CD8-positive, alpha-beta memory T cell (primary cell): ENCODE measurements around the gene ALLC. TPM values are rescaled to one million over a fixed set of nuclear protein-coding genes. Genes with fewer than 3 reads are reported as not detected.
"Not testable (repeated sequence)": the region's sequence is repeated elsewhere in the genome, so short reads cannot be mapped to it uniquely, and the experiment has no call there.

Source experiments
- CTCF ChIA-PET: fragments of 350-600 bp; sonication (Branson Sonifier 250); formaldehyde crosslinking; loops from one replicate; lab custom pipeline; 2021; ENCODE audit warnings: antibody characterized with exemption; lab: Charles Lee
- POLR2A ChIA-PET: fragments of 350-600 bp; sonication (Branson Sonifier 250); formaldehyde crosslinking; loops from one replicate; lab custom pipeline; 2021; ENCODE audit warnings: antibody characterized with exemption; lab: Charles Lee
- DNase-seq, 5 donors: peaks; one replicate each; pipeline versions ENCODE4 v3.0.0 to v3.0.0-alpha.2; 2020 to 2022; ENCODE audit warnings: mixed read lengths in 1 of 5
- H3K27ac ChIP-seq: one replicate; pipeline ENCODE4 v1.7.0; 2013; ENCODE audit warnings: low read depth, mild to moderate bottlenecking, low read length, moderate library complexity
- H3K27me3 ChIP-seq: 2 replicates; pipeline ENCODE4 v1.7.0; 2013; ENCODE audit warnings: low read length, mild to moderate bottlenecking; ENCODE audit not compliant: insufficient read depth, poor library complexity, severe bottlenecking
- H3K36me3 ChIP-seq: 2 replicates; pipeline ENCODE4 v1.7.0; 2013; ENCODE audit warnings: mild to moderate bottlenecking, low read length, moderate library complexity; ENCODE audit not compliant: insufficient read depth
- H3K4me1 ChIP-seq: 2 replicates; pipeline ENCODE4 v1.7.0; 2013; ENCODE audit warnings: mild to moderate bottlenecking, low read length, moderate library complexity; ENCODE audit not compliant: insufficient read depth
- H3K4me3 ChIP-seq: 2 replicates; pipeline ENCODE4 v1.7.0; 2013; ENCODE audit warnings: mild to moderate bottlenecking, low read length
- H3K9me3 ChIP-seq: 2 replicates; pipeline ENCODE4 v1.7.0; 2013; ENCODE audit warnings: mild to moderate bottlenecking, low read length
- H3K27ac Mint-ChIP-seq, 8 donors: one replicate each; pipeline ENCODE4 v1.8.0; 2020 to 2021; ENCODE audit warnings: mixed read lengths in 8 of 8, mild to moderate bottlenecking in 6 of 8, inconsistent platforms in 3 of 8, moderate library complexity in 3 of 8
- H3K27me3 Mint-ChIP-seq, 2 donors: one replicate each; pipeline ENCODE4 v1.8.0; 2020 to 2021; ENCODE audit warnings: mixed read lengths in 2 of 2, mild to moderate bottlenecking in 1 of 2, moderate library complexity in 1 of 2
- H3K36me3 Mint-ChIP-seq, 3 donors: one replicate each; pipeline ENCODE4 v1.8.0; 2020 to 2021; ENCODE audit warnings: mixed read lengths in 3 of 3, inconsistent platforms in 1 of 3, mild to moderate bottlenecking in 1 of 3
- H3K4me1 Mint-ChIP-seq, 3 donors: one replicate each; pipeline ENCODE4 v1.8.0; 2020 to 2021; ENCODE audit warnings: mixed read lengths in 3 of 3, inconsistent platforms in 1 of 3, mild to moderate bottlenecking in 1 of 3
- H3K4me3 Mint-ChIP-seq, 7 donors: one replicate each; pipeline ENCODE4 v1.8.0; 2020 to 2021; ENCODE audit warnings: mixed read lengths in 7 of 7, mild to moderate bottlenecking in 6 of 7, moderate library complexity in 4 of 7, inconsistent platforms in 2 of 7
- H3K9me3 Mint-ChIP-seq, 5 donors: one replicate each; pipeline ENCODE4 v1.8.0; 2020 to 2022; ENCODE audit warnings: mixed read lengths in 5 of 5, mild to moderate bottlenecking in 3 of 5, moderate library complexity in 2 of 5, inconsistent platforms in 1 of 5
- polyA plus RNA-seq: library from polyadenylated mRNA; unstranded; fragments of 300-500 nt; fragmentation: Illumina TruSeq; gene quantifications from one replicate; pipeline ENCODE4 v1.2.3, GENCODE V29; 2021
- total RNA-seq, 2 experiments: library from RNA; stranded (reverse); gene quantifications; one replicate each; pipeline ENCODE4 v1.2.3, GENCODE V29; 2021

The ALLC gene
- total RNA-seq (not detected), polyA plus RNA-seq (not detected)

- H3K4me3 Mint-ChIP-seq, result no peak within 1 kb of the TSS
- Histone ChIP-seq H3K27me3 (no peaks in the 10 kb centered on the region), H3K27ac (no peak within 1 kb of the TSS), H3K9me3 (no peaks in the 10 kb centered on the region), H3K4me1 (no peaks in the 10 kb centered on the region), H3K36me3 (no peaks in the 10 kb centered on the region), H3K4me3 (no peak within 1 kb of the TSS)
- DNase-seq, result no peak
- H3K27me3 Mint-ChIP-seq, result peaks cover 0 to 3% of the 10 kb centered on the region in 2 donors
- no peaks in the 10 kb centered on the region for H3K9me3 Mint-ChIP-seq
- peaks cover 3 to 12% (median 4%) of the 10 kb centered on the region in 3 donors for H3K4me1 Mint-ChIP-seq
- H3K36me3 Mint-ChIP-seq, result no peaks in the 10 kb centered on the region
- CTCF ChIA-PET, result interaction anchor here (1.1 kb wide), 1 partner anchor 13 kb away, joined by 3 read pairs; no protein-coding TSS in a partner anchor
- POLR2A ChIA-PET, result no interaction called here
- H3K27ac Mint-ChIP-seq, result peak within 1 kb of the TSS in 1 of 8 donors; percentile 48
These were observed at the start of gene ALLC for GRCh38 chr2:3657881-3658280. Gene ALLC, plus strand, starts transcription at chr2:3658200. Its CDS starts 12,958 bp downstream, at chr2:3671158.

DNA sequence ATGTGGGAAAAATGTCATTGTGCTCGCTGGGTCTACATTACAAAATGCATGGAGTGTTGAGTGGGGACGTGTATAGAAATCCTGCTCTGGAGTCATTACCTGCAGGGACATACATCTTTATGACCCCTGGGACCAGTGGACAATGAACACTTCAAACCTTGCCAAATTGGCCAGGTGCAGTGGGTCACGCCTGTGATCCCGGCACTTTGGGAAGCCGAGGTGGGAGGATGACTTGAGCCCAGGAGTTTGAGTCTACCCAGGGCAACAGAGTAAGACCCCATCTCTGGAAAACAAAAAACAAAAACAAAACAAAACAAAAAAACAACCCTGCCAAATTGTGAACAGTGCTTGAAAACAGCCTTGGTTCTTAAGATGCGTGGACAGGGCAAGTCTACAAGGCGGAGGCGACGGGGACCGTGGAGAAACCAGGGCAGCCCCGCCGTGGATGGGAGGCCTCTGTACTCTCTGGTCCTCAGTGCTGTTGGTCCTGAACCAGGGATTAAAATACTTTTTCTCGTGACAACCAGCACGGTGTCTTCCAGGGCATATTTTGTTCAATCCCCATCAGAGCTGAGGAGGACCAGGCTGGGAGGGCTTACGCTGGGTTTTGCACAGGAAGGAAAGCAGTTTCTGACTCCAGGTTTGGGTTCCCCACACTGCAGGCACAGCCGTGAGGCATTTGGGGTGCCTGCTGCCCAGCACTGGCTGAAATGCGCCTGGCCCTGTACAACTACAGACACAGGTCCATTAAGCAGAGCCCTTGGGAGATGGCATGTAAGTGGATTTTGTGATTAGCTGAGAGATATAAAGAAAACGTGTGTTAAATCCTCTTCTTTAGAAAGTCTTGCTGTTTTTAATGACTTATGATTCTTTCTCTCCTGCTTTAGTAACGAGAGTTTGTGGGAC is 49.4 kb upstream of the ALLC start:
- ChIA-PET POLR2A (no interaction called here), CTCF (interaction anchor here (0.8 kb wide), 1 partner anchor 17 kb away, joined by 3 read pairs; no protein-coding TSS in a partner anchor)
- Mint-ChIP-seq H3K36me3 (peaks cover 0 to 5% (median 0%) of the 10 kb centered on the region in 3 donors), H3K27me3 (peaks cover 3 to 5% of the 10 kb centered on the region in 2 donors), H3K27ac (peak overlapping the region in 4 of 8 donors; percentile 17 to 83 (median 66)), H3K9me3 (peaks cover 0 to 2% (median 0%) of the 10 kb centered on the region in 5 donors), H3K4me3 (peak overlapping the region in 1 of 7 donors; percentile 34), H3K4me1 (peaks cover 0 to 26% (median 3%) of the 10 kb centered on the region in 3 donors)
- Histone ChIP-seq H3K27ac (no peak overlapping the region), H3K4me3 (no peak overlapping the region), H3K9me3 (no peaks in the 10 kb centered on the region), H3K36me3 (no peaks in the 10 kb centered on the region), H3K27me3 (no peaks in the 10 kb centered on the region), H3K4me1 (no peaks in the 10 kb centered on the region)
- DNase-seq, result no peak

- H3K36me3 ChIP-seq, H3K9me3 Mint-ChIP-seq, H3K36me3 Mint-ChIP-seq, H3K9me3 ChIP-seq, H3K27ac ChIP-seq, POLR2A ChIA-PET, H3K27me3 ChIP-seq, H3K27me3 Mint-ChIP-seq, H3K4me1 ChIP-seq, H3K4me3 ChIP-seq: not testable (repeated sequence)
- Mint-ChIP-seq H3K27ac (peak overlapping the region in 2 of 8 donors; percentile 79 to 83), H3K4me1 (peaks cover 0 to 26% (median 3%) of the 10 kb centered on the region in 3 donors), H3K4me3 (peak overlapping the region in 1 of 7 donors; percentile 27)
- CTCF ChIA-PET, result interaction anchor here (0.8 to 1.2 kb wide), 2 partner anchors 16 to 35 kb away, joined by 3 to 4 read pairs; no protein-coding TSS in a partner anchor
- peak in 1 of 5 donors; percentile 41 for DNase-seq
These were observed 48.7 kb upstream of the ALLC start for GRCh38 chr2:3609279-3609673.

- Mint-ChIP-seq H3K9me3 (peaks cover 0 to 12% (median 4%) of the 10 kb centered on the region in 5 donors), H3K4me3 (no peak overlapping the region), H3K36me3 (peaks cover 0 to 5% (median 0%) of the 10 kb centered on the region in 3 donors), H3K27ac (no peak overlapping the region), H3K4me1 (peaks cover 0 to 19% (median 0%) of the 10 kb centered on the region in 3 donors), H3K27me3 (peaks cover 0 to 5% of the 10 kb centered on the region in 2 donors)
- Histone ChIP-seq H3K27me3 (no peaks in the 10 kb centered on the region), H3K9me3 (no peaks in the 10 kb centered on the region), H3K4me3 (no peak overlapping the region), H3K4me1 (no peaks in the 10 kb centered on the region), H3K36me3 (no peaks in the 10 kb centered on the region), H3K27ac (no peak overlapping the region)
- POLR2A ChIA-PET, result no interaction called here
- CTCF ChIA-PET, result interaction anchor here (1.2 kb wide), 1 partner anchor 34 kb away, joined by 4 read pairs; no protein-coding TSS in a partner anchor
- DNase-seq, result no peak
These were observed 47.6 kb upstream of the ALLC start for GRCh38 chr2:3610415-3610814.

- Mint-ChIP-seq H3K36me3 (peaks cover 0 to 5% (median 0%) of the 10 kb centered on the region in 3 donors), H3K27ac (peak overlapping the region in 1 of 8 donors; percentile 63), H3K4me3 (peak overlapping the region in 1 of 7 donors; percentile 37), H3K9me3 (peaks cover 0 to 13% (median 4%) of the 10 kb centered on the region in 5 donors), H3K27me3 (peaks cover 0 to 5% of the 10 kb centered on the region in 2 donors), H3K4me1 (peaks cover 0 to 14% (median 0%) of the 10 kb centered on the region in 3 donors)
- DNase-seq, result no peak
- H3K36me3 ChIP-seq, result no peaks in the 10 kb centered on the region
- no peaks in the 10 kb centered on the region for H3K9me3 ChIP-seq
- CTCF ChIA-PET, result no interaction called here
- H3K27me3 ChIP-seq, result no peaks in the 10 kb centered on the region
- H3K4me3 ChIP-seq, result no peak overlapping the region
- H3K4me1 ChIP-seq, result no peaks in the 10 kb centered on the region
- POLR2A ChIA-PET, result no interaction called here
- no peak overlapping the region for H3K27ac ChIP-seq
These were observed 47.0 kb upstream of the ALLC start for GRCh38 chr2:3610881-3611505.

DNA sequence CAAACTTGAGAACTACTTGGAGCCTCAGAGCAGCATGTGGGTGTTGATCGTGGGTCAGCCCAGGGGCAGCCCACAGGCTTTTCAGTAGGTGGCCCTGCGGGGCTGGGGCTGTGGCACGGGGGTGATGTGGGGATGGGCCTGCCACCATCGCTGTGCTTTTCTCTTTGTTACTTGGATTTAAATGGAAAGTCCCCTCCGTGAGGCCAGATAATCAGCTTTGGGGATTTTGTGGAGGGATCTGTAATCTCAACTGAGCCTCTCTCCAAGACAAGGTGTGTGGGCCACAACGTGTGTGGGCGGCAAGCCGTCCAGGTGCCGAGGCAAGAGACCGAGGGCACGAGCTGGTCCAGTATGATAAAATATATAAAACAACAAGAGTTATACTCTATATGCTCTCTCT is 46.4 kb upstream of the ALLC start:
- CTCF ChIA-PET, result no interaction called here
- Histone ChIP-seq H3K9me3 (no peaks in the 10 kb centered on the region), H3K27me3 (no peaks in the 10 kb centered on the region), H3K36me3 (no peaks in the 10 kb centered on the region), H3K4me1 (no peaks in the 10 kb centered on the region), H3K4me3 (no peak overlapping the region), H3K27ac (no peak overlapping the region)
- H3K4me3 Mint-ChIP-seq, result peak overlapping the region in 1 of 7 donors; percentile 37
- POLR2A ChIA-PET, result no interaction called here
- H3K27ac Mint-ChIP-seq, result peak overlapping the region in 1 of 8 donors; percentile 63
- no peak for DNase-seq
- peaks cover 0 to 5% (median 0%) of the 10 kb centered on the region in 3 donors for H3K36me3 Mint-ChIP-seq
- peaks cover 0 to 13% (median 4%) of the 10 kb centered on the region in 5 donors for H3K9me3 Mint-ChIP-seq
- peaks cover 0 to 14% (median 0%) of the 10 kb centered on the region in 3 donors for H3K4me1 Mint-ChIP-seq
- peaks cover 0 to 5% of the 10 kb centered on the region in 2 donors for H3K27me3 Mint-ChIP-seq

DNA sequence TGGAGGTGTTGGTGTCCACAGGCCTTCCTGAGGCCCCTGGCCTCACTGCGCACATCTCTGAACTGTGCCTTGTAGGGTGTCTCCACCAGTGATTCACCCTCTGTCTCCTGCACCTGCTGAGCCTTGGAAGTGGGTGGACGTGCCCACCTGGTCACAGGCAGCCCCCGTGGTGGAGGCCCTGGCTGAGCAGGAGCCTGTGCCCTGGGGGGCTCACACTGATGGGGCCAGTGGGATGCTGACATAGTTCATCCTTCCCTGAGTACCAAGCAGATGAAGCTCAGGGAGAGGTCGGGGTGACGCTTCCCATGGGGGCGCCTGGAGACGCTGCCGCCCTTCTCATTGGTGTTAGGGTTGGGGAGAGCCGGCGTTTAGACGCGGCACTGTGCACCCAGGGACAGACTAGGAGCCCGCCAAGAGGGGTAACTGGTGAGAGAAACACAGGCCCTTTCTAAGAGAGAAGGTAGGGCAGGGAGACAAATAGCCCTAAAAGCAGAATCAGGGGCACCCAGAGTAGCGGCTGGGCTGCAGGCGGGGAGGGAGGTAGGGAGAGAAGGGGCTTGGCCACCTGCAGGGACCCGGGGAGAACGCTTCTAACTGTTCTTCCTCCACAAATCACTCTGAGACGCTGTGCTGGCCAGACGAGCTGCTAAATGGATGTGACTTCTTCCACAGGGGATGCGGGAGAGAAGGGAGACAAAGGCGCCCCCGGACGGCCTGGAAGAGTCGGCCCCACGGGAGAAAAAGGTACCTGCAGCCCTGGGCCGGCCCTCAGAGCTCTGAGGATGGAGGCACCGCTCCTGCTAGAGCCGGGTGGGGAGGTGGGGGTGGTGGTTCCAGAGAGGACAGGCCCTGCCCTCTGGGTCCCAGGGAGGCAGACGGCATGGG is 45.1 kb upstream of the ALLC start:
- H3K4me1 Mint-ChIP-seq, result peaks cover 0 to 14% (median 0%) of the 10 kb centered on the region in 3 donors
- Histone ChIP-seq H3K4me3 (no peak overlapping the region), H3K27ac (no peak overlapping the region), H3K4me1 (no peaks in the 10 kb centered on the region), H3K27me3 (no peaks in the 10 kb centered on the region), H3K36me3 (no peaks in the 10 kb centered on the region), H3K9me3 (no peaks in the 10 kb centered on the region)
- H3K9me3 Mint-ChIP-seq, result peaks cover 0 to 21% (median 13%) of the 10 kb centered on the region in 5 donors
- peaks cover 0 to 12% (median 0%) of the 10 kb centered on the region in 3 donors for H3K36me3 Mint-ChIP-seq
- H3K27me3 Mint-ChIP-seq, result peaks cover 0 to 5% of the 10 kb centered on the region in 2 donors
- no peak overlapping the region for H3K27ac Mint-ChIP-seq
- DNase-seq, result no peak
- ChIA-PET POLR2A (no interaction called here), CTCF (no interaction called here)
- no peak overlapping the region for H3K4me3 Mint-ChIP-seq
